Erythroblast (primary cell): ENCODE results near the gene CSNK2B.

Source experiments
- DNase-seq, 2 experiments: peaks; one replicate each; lab custom pipeline; 2025; lab: John Stamatoyannopoulos, UW
- GATA1 ChIP-seq: IDR thresholded peaks from 2 replicates; pipeline ENCODE4 v1.6.1; 2011; ENCODE audit warnings: low read depth, mild to moderate bottlenecking, control low read depth, low read length, moderate library complexity
- POLR2A ChIP-seq: IDR thresholded peaks from 2 replicates; pipeline ENCODE4 v1.6.1; 2011; ENCODE audit warnings: mild to moderate bottlenecking, low read length

The CSNK2B gene

GRCh38 chr6:31712296-31712695 lies 46.4 kb downstream of the CSNK2B start:
- no peak for DNase-seq
- TF ChIP-seq POLR2A, result no peak
- TF ChIP-seq GATA1, result no peak

DNA sequence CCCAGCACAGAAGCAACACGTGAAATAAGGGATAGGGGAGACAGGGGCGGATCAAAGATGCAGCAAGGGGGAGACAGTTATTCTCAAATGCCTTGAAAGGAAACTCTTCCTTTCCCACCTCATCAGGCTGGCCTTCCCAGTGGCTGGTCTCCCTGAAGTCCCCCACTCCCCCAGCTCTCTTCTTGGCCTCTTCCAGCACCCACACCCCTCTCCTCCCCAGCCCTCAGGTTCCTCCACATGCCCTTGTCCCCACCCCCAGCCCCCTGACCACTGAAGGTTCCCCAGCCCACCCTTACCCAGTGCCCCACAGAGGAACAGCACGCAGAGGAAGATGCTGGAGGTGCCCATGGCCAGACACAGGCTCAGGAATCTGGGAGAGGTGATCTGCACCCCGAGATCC lies 47.6 kb downstream of the CSNK2B start:
- no peak for TF ChIP-seq POLR2A
- no peak for TF ChIP-seq GATA1

DNA sequence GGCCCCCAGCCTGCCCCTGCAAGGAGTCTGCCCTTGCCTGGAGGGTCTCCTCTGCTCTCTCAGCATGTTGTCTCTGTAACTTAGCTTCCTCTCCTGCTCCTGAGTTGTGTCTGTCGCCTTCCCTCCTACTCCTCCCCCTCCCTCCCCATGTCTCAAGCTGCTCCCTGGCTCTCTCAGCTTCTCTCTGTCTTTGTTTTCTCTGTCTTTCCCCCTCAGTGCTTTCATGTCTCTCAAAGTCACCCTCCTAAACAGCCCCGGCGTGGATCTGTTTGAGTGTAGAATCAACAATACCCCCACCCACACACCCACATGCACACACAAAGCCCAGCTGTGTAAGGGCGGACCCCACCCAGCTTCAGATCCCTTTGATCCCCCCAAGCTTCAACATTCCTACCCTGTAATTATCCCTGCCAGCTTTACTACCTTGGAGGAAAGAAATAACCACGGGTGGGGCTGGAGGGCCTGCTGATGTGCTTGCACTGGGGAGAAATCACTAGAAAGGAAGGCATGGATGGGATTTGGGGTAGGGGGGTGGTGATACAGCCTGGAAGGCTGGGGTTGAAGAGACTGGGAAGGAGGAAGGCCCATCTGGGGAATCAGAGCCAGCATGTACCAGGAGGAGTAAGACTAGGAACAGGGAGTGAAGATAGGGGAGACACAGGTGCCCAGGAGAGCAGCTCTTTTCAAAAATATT lies 48.3 kb downstream of the CSNK2B start:
- no peak for DNase-seq
- TF ChIP-seq POLR2A (no peak), GATA1 (no peak)

More for the DNA sequence above, 47.6 kb downstream of the CSNK2B start:
- DNase-seq, result no peak

- DNase-seq, result no peak
- TF ChIP-seq POLR2A (no peak), GATA1 (no peak)
Observed at GRCh38 chr6:31715022-31715958, 49.4 kb downstream of the CSNK2B start, which contains the start of gene LY6G6D. TSS of gene LY6G6D (plus strand) at chr6:31715348. CDS start at chr6:31715356, 8 bp downstream.

DNA sequence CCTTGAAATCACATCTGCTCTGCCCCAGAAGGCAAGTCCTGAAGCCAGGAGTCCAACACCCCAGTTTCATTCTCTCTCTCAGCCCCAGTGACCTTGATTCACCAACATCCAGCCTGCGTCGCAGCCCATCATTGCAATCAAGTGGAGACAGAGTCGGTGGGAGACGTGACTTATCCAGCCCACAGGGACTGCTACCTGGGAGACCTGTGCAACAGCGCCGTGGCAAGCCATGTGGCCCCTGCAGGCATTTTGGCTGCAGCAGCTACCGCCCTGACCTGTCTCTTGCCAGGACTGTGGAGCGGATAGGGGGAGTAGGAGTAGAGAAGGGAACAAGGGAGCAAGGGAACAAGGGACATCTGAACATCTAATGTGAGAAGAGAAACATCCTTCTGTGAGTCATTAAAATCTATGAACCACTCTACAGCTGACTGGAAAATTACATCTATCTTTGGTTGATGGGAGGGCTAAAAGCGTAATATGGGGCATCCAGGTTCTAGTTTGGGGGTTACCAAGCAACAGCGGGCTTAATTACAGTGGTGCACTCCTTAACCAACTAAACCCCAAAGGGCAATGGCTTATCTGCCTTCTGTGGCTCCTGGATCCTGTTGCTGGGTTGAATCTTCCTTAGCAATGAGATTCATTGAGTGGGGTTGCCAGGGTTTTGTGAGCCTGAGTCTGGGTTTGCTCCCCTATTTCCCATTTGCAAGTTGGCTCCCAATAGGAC lies 51.8 kb downstream of the CSNK2B start:
- DNase-seq, result no peak
- TF ChIP-seq POLR2A (no peak), GATA1 (no peak)

DNA sequence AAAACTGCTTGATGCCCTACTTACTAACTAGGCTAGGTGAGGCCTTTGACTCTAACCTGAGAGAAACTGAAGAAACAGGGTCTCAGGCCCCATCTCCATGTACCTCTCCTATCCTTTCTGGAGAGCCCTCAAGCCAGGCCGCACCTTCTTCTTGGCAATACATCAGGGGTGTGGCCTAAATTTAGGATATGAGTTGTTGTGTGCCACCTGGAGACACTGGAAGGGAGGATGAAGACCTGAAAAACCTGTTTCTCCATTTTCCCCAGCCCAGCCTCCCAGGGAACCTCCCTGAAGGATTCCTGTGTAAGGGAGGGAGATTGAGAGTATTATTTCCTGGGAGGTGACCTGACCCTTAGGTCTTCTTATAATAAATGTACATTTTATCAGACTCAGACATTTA lies 52.4 kb downstream of the CSNK2B start:
- DNase-seq, result no peak
- no peak for TF ChIP-seq GATA1
- no peak for TF ChIP-seq POLR2A

DNA sequence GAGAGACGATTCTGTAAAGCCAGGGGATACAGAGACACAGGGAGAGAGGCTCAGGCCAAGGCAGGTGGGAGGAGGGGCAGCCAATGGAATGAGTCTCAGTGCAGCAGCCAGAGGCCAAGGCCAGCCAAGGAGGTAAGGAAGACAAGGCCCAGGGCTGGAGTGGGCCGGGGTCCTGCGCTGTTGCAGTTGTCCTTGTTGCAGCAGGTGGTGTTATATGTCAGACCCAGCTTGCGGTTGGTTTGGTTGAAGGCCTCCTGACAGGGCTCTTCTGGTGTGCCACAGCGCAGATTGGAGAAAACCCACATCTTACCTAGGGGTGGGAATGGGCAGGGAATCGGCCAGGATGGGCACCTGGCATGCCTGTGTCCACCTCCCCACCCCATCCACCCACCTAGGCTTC lies 53.1 kb downstream of the CSNK2B start:
- TF ChIP-seq GATA1, result no peak
- no peak for TF ChIP-seq POLR2A
- no peak for DNase-seq
